HEK293T (cell line): ENCODE results near the gene FARP1.

Source experiments
- CTCF ChIA-PET: fragments of 350-600 bp; formaldehyde crosslinking; extraction: SDS; loops from one replicate; lab custom pipeline; 2021; ENCODE audit warnings: antibody characterized with exemption, inconsistent platforms; lab: Yijun Ruan, JAX
- POLR2A ChIA-PET: fragments of 350-600 bp; formaldehyde crosslinking; extraction: SDS; loops from one replicate; lab custom pipeline; 2020; ENCODE audit warnings: antibody characterized with exemption, inconsistent platforms; lab: Yijun Ruan, JAX
- DNase-seq: peaks from one replicate; pipeline ENCODE4 v3.0.0; 2012; ENCODE audit warnings: mixed read lengths; ENCODE audit errors: extremely low spot score
- ARNT ChIP-seq: fragments of 450-650 bp; IDR thresholded peaks from 2 replicates; pipeline ENCODE4 v1.6.1; 2017; ENCODE audit warnings: mild to moderate bottlenecking
- BHLHE40 ChIP-seq: fragments of 450-650 bp; IDR thresholded peaks from 2 replicates; pipeline ENCODE4 v1.6.1; 2016; ENCODE audit warnings: mild to moderate bottlenecking, moderate library complexity, borderline replicate concordance
- CTBP1 ChIP-seq: fragments of 450-650 bp; IDR thresholded peaks from 2 replicates; pipeline ENCODE4 v1.6.1; 2016; ENCODE audit warnings: borderline replicate concordance
- ELF4 ChIP-seq: fragments of 450-650 bp; IDR thresholded peaks from 2 replicates; pipeline ENCODE4 v1.6.1; 2017; ENCODE audit warnings: antibody characterized with exemption
- FOXA1 ChIP-seq: fragments of 450-650 bp; IDR thresholded peaks from 2 replicates; pipeline ENCODE4 v1.6.1; 2016; ENCODE audit warnings: mild to moderate bottlenecking
- FOXK2 ChIP-seq: fragments of 450-650 bp; IDR thresholded peaks from 2 replicates; pipeline ENCODE4 v1.6.1; 2016; ENCODE audit warnings: mild to moderate bottlenecking
- FOXM1 ChIP-seq: fragments of 450-650 bp; IDR thresholded peaks from 2 replicates; pipeline ENCODE4 v1.6.1; 2017; ENCODE audit warnings: mild to moderate bottlenecking, borderline replicate concordance
- HDGF ChIP-seq: fragments of 450-650 bp; IDR thresholded peaks from 2 replicates; pipeline ENCODE4 v1.6.1; 2017; ENCODE audit warnings: antibody characterized with exemption, borderline replicate concordance
- L3MBTL2 ChIP-seq: fragments of 450-650 bp; conservative IDR thresholded peaks from 2 replicates; pipeline ENCODE4 v1.6.1; 2016; ENCODE audit warnings: mild to moderate bottlenecking
- LEF1 ChIP-seq: fragments of 450-650 bp; IDR thresholded peaks from 2 replicates; pipeline ENCODE4 v1.6.1; 2017; ENCODE audit warnings: mild to moderate bottlenecking, borderline replicate concordance
- NFRKB ChIP-seq: fragments of 450-650 bp; IDR thresholded peaks from 2 replicates; pipeline ENCODE4 v1.6.1; 2016; ENCODE audit warnings: mild to moderate bottlenecking, moderate library complexity
- SP1 ChIP-seq: fragments of 450-650 bp; IDR thresholded peaks from 2 replicates; pipeline ENCODE4 v1.6.1; 2017
- SUZ12 ChIP-seq: fragments of 450-650 bp; IDR thresholded peaks from 2 replicates; pipeline ENCODE4 v1.6.1; 2016; ENCODE audit warnings: mild to moderate bottlenecking
- TARDBP ChIP-seq: fragments of 450-650 bp; IDR thresholded peaks from 2 replicates; pipeline ENCODE4 v1.6.1; 2016
- ZNF384 ChIP-seq: fragments of 450-650 bp; IDR thresholded peaks from 2 replicates; pipeline ENCODE4 v1.6.1; 2016
- TF ChIP-seq, protein P1 (sequence below): fragments of 450-650 bp; IDR thresholded peaks from 2 replicates; pipeline ENCODE4 v1.6.1; 2016

FARP1 gene

DNA sequence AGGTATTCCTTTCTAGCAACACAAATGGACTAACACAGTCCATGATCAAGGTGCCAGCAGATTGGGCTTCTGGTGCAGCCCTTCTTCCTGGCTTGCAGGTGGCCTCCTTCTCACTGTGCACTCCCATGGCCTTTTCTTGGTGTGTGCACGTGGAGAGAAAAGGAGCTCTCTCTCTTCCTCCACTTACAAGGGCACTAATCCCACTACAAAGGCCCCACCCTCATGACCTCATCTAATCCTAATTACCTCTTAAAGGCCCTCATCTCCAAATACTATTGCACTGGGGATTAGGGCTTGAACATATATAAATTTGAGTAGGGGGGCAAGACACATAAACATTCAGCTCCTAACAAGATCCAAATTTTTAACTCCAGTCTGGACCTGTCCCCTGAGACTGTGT, 19.7 kb upstream of the FARP1 start:
- DNase-seq: no peak
- TF ChIP-seq, protein P1, sequence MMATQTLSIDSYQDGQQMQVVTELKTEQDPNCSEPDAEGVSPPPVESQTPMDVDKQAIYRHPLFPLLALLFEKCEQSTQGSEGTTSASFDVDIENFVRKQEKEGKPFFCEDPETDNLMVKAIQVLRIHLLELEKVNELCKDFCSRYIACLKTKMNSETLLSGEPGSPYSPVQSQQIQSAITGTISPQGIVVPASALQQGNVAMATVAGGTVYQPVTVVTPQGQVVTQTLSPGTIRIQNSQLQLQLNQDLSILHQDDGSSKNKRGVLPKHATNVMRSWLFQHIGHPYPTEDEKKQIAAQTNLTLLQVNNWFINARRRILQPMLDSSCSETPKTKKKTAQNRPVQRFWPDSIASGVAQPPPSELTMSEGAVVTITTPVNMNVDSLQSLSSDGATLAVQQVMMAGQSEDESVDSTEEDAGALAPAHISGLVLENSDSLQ: no peak
- TF ChIP-seq LEF1 (no peak), ZNF384 (no peak), FOXM1 (no peak), HDGF (no peak), CTBP1 (no peak), SP1 (no peak), L3MBTL2 (no peak), BHLHE40 (no peak), ARNT (no peak), ELF4 (no peak), SUZ12 (no peak)
- CTCF ChIA-PET: no interaction called here
- POLR2A ChIA-PET: no interaction called here

DNA sequence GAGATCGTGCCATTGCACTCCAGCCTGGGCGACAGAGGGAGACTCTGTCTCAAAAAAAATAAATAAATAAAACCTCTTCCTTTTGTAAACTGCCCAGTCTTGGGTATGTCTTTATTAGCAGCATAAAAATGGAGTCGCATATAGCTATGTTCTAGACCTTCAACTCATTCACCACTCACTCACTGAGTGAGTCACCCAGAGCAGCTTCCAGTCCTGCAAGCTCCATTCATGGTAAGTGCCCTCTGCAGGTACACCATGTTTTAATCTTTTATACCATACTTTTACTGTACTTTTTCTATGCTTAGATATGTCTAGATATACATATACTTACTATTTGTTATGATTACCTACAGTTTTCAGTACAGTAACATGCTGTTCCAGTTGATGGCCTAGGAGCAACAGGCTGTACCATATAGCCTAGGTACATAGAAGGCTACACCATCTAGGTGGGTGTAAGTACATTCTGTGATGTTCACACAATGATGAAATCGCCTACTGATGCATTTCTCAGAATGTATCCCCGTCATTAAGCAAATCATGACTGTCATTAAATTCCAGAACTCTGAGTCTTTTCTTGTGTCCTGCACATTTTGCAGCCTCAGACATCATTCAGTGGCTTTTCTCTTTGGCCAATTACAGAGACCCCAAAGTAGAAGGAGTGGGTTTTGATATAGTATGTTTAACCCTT, 13.7 kb upstream of the FARP1 start:
- no peak for DNase-seq
- CTCF ChIA-PET: no interaction called here
- TF ChIP-seq CTBP1: no peak
- TF ChIP-seq TARDBP: no peak
- no peak for TF ChIP-seq NFRKB
- no peak for TF ChIP-seq HDGF
- no peak for TF ChIP-seq FOXA1
- no peak for TF ChIP-seq ZNF384
- no peak for TF ChIP-seq FOXM1
- TF ChIP-seq L3MBTL2: no peak
- TF ChIP-seq SP1: no peak
- no peak for TF ChIP-seq FOXK2
- TF ChIP-seq ELF4: no peak
- POLR2A ChIA-PET: no interaction called here

DNA sequence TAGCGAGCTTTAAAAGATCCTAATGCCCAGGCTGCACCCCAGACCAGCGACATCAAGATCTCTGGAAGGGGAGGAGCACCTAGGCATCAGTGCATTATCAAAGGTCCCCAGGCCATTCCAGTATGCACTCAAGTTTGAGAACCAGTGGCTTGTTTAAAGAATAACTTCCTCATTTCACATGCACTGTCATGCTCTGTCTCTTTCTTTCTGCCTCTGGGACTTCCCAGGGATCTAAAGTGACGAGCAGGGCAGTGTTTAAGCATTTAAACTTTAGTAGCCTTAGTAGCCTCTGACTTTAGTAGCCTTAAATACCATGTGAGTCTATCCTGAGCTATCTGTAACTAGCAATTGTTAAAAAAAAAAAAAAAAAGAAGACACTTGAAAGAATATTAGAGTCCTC, 8.9 kb upstream of the FARP1 start:
- TF ChIP-seq ARNT (no peak), ZNF384 (no peak), L3MBTL2 (no peak)
- ChIA-PET CTCF (interaction anchor here (0.6 kb wide), 1 partner anchor 27 kb away, joined by 5 read pairs; no protein-coding TSS in a partner anchor), POLR2A (no interaction called here)
- no peak for DNase-seq

DNA sequence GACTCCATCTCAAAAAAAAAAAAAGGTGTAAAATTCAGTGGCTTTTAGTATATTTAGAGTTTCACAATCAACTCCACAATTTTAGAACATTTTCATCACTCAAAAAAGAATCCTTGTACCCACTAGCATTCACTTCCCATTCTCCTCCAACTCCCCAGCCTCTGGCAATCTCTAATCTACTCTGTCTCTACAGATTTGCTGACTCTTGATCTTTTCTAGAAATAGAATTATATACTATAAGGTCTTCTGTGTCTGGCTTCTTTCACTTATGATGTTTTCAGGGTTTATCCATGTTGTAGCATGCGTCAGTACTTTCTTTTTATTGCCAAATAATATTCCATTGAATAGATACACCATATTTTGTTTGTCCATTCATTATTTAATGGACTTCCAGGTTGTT, 8.0 kb upstream of the FARP1 start:
- CTCF ChIA-PET: no interaction called here
- no peak for DNase-seq
- POLR2A ChIA-PET: no interaction called here
- TF ChIP-seq ELF4 (no peak), SP1 (no peak), NFRKB (no peak), HDGF (no peak), CTBP1 (no peak), LEF1 (no peak), FOXA1 (no peak), TARDBP (no peak), ZNF384 (no peak), ARNT (no peak), L3MBTL2 (no peak), FOXM1 (no peak), FOXK2 (no peak)
- TF ChIP-seq, protein P1: no peak

DNA sequence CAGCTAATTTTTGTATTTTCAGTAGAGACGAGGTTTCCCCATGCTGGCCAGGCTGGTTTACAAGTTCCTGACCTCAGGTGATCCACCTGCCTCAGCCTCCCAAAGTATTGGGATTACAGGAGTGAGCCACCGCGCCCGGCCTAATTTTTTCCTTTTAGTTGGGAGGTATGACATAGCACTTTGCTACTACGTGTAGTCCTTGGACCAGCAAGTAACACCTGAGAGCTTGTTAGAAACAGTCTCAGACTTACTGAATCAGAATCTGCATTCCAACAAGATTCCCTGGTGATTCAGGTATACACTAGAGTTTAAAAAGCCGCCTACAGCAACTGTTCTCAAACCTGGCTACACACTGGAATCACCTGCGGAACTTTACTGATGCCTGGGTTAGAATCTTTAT, 1.8 kb upstream of the FARP1 start:
- TF ChIP-seq FOXK2 (no peak), SP1 (no peak), FOXM1 (no peak), L3MBTL2 (no peak)
- POLR2A ChIA-PET: no interaction called here
- no peak for DNase-seq
- CTCF ChIA-PET: no interaction called here

DNA sequence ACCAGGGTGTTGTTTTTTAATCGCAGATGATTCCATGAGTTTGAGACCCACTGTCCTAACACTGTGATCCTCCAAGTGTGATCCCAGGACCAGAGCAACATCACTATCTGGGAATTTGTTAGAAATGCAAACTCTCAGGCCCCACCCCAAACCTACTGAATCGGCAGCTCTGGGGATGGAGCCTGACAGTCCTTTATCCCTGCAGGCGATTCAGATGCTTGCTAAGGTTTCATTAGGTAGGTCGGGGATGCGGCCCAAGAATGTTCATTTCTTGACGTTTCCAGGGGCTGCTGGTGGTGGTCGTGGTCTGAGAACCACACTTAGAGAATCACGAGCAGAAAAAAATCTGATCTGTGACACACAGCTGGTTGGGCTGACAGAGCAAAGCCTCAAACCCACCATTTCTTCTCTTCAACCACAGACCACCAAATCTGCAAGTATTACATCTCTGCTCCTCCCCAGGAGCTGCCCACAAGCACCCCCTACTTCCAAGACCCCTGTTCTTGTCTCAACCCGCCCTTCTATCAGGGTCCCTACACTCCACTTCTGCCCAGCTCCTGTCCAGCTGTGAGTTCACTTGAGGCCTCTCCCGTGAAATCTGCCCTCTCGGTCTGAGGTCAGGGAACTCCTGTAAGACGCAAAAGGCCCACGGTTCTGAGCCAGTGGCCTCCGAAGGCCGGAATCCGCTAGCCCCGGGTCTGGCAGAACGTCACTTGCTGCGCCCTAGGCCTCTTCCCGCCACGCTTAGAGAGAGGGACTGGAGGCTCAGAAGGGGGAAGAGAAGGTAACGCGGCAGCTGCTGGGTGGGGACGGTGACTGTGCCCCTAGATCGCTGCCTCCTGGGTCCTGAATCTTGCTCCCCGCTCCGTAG, 1.1 kb upstream of the FARP1 start:
- ChIA-PET POLR2A (no interaction called here), CTCF (no interaction called here)
- no peak for DNase-seq
- TF ChIP-seq ZNF384: no peak
- no peak for TF ChIP-seq FOXA1
- TF ChIP-seq TARDBP: no peak
- TF ChIP-seq SUZ12: no peak
- no peak for TF ChIP-seq LEF1
- TF ChIP-seq NFRKB: no peak
- TF ChIP-seq ARNT: no peak
- no peak for TF ChIP-seq FOXM1
- TF ChIP-seq, protein P1: no peak
- TF ChIP-seq SP1: no peak
- no peak for TF ChIP-seq ELF4
- TF ChIP-seq CTBP1: no peak
- no peak for TF ChIP-seq L3MBTL2
- no peak for TF ChIP-seq FOXK2
- no peak for TF ChIP-seq HDGF
- TF ChIP-seq BHLHE40: no peak
